NCI-H1105 (cell line): ENCODE measurements around the gene RNF14.
A peak's percentile ranks its signal among the peaks of the same experiment; 100 is the strongest.
"Not testable (repeated sequence)": the region's sequence is repeated elsewhere in the genome, so short reads cannot be mapped to it uniquely, and the experiment has no call there.

Experiments used
- DNase-seq: peaks from one replicate; lab custom pipeline; 2025; lab: John Stamatoyannopoulos, UW

Gene RNF14, protein sequence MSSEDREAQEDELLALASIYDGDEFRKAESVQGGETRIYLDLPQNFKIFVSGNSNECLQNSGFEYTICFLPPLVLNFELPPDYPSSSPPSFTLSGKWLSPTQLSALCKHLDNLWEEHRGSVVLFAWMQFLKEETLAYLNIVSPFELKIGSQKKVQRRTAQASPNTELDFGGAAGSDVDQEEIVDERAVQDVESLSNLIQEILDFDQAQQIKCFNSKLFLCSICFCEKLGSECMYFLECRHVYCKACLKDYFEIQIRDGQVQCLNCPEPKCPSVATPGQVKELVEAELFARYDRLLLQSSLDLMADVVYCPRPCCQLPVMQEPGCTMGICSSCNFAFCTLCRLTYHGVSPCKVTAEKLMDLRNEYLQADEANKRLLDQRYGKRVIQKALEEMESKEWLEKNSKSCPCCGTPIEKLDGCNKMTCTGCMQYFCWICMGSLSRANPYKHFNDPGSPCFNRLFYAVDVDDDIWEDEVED

GRCh38 chr5:141968914-141969608 is at the start of gene RNF14:
RNF14 (plus strand) TSS chr5:141969105; CDS start chr5:141973589, 4,484 bp downstream.
- DNase-seq = peak; percentile 66

DNA sequence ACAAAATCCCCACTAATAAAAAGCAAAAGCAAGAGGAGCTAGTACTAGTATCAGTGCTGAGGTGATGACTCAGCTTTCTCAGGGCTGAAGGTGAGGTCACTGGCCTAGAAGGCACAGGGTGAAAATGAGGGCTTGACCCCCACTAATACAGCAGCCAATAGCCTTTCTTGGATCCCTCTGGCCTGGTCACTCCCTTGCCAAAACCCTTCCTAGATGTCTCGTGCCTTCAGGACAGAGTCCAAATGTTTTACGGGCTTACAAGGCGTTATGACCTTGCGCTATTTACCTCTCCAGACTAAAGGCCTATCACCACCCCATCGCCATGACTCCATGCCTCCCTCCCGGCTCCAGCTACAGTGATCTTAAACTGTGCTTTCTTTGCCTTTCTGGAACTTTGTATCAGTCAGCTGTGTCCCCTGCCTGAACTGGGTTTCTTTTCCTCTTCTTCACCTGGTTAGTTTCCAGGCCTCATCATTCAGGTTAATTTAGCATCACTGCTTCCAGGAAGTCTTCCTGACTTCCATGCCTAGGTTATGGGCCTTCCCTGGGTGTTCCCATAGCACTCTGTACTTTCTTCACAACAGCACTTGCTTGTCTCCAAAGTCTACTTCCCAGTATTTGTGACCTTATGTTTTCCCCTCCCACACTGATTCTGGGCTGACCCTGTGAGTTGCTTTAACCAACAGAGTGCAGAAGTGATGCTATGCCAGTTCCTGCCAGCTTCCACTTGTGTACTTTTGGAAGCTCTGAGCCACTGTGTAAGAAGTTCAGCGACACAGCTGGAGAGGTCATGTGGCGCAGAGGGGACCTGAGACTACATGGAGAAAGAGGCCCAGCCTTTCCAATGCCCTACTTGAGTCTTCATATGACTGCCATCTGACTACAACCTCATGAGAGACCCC is 49.4 kb upstream of the RNF14 start:
- DNase-seq = no peak

GRCh38 chr5:141920771-141921170 is 48.1 kb upstream of the RNF14 start:
- no peak for DNase-seq

DNA sequence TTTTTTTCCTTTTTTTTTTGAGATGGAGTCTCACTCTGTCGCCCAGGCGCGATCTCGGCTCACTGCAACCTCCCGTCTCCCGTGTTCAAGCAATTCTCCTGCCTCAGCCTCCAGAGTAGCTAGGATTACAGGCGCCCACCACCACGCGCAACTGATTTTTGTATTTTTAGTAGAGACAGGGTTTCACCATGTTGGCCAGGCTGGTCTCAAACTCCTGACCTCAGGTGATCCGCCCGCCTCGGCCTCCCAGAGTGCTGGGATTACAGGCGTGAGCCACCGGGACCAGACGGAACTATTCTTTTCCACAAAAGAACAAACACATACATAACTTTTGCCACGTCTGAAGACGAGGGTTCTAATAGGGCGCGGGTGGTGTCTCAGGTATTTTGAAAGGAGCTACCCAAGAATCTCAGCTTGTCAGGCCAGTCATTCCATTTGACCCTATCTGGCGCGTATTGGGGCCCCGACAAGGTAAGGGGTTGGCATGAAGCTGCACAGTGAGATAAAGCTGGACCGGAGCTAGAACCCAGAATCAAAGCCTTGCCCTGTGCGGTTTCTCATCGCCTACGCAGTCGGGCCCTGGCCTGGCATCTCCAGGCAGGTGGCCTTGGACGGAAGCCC is 46.0 kb upstream of the RNF14 start:
- DNase-seq = not testable (repeated sequence)

DNA sequence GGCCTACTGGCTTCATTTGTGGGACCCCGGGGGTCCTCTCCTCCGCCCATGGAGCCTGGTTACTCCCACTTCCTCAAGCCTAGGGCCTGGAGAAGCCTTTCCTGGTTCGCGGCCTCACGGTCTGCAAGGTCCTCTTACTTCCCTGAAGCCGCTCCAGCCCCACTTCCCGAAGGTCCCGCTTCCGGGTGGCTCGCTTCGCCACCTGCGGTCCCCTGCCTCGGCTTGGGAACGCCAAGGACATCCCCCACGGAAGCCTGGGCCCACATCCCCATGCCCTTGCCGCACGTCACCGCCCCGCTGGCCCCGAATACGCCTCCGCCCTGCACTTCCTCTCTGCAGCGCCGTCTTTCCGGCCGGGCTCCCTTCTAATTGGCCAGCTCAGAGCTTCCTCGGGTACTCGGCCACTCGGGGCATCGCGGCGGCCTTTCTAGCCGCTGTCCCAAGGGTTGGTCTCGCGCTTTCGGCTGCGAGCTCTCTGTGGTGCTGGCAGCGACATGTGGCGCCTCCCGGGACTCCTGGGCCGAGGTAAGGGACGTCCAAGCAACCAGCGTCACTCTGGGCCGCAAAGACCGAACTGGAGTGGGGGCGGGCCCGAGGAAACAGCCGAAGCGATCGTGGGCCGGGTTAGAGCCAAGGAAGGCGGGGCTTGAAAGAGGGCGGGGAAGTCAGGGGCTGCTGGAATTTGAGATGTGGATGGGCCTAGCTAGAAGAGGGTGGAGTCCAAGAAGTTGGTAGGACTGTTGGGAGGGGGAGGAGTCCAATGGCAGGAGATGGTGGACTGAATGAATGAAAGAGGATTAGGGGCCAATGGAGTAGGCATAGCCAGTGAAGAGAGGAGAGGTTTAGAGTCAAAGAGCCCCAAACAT is 45.2 kb upstream of the RNF14 start, which contains the start of gene DELE1:
TSS of gene DELE1 (plus strand) at position 424 of the 866 bp plus-strand sequence. CDS start at position 495, 71 bp downstream.
- DNase-seq = peak; percentile 63

- no peak for DNase-seq
Measured at GRCh38 chr5:141926434-141926833, 42.5 kb upstream of the RNF14 start.

DNA sequence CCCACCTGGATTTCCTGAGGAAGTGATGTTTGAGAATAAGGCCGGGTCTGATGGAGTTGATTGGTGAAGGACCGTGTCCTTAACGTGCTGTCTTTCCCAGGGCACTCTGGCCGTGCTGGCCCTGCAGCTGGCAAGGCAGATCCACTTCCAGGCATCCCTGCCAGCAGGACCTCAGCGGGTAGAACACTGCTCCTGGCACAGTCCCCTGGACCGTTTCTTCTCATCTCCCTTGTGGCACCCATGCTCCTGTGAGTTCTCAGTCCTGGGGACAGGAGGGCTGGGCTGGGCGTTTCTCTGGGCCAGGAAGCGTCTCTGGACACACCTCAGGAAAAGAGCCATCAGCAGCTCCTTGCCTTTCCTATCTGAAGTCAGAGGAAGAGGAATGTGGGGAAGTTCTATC is 40.9 kb upstream of the RNF14 start:
- DNase-seq = no peak

GRCh38 chr5:141929398-141930058 is 39.4 kb upstream of the RNF14 start:
- DNase-seq = no peak

- DNase-seq = no peak
Measured at GRCh38 chr5:141931694-141932093, 37.2 kb upstream of the RNF14 start.

DNA sequence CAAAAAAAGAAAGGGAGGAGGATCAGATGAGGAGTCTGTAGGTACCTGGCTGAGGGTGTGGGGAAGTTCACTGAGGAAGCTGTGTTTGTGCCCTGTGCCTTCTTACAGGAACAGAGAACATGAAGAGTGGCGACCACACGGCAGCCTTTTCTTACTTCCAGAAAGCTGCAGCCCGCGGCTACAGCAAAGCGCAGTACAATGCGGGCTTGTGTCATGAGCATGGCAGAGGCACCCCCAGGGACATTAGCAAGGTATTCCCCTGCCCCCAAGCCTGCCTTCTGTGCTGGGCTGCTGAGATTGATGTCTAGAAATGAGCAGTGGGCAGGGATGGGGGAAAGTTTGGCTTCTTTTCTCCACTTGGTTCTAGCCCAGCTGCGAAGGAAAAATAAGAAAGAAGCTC is 35.8 kb upstream of the RNF14 start:
- no peak for DNase-seq

- DNase-seq = peak; percentile 82
Measured at GRCh38 chr5:141934099-141934844, 34.6 kb upstream of the RNF14 start.

DNA sequence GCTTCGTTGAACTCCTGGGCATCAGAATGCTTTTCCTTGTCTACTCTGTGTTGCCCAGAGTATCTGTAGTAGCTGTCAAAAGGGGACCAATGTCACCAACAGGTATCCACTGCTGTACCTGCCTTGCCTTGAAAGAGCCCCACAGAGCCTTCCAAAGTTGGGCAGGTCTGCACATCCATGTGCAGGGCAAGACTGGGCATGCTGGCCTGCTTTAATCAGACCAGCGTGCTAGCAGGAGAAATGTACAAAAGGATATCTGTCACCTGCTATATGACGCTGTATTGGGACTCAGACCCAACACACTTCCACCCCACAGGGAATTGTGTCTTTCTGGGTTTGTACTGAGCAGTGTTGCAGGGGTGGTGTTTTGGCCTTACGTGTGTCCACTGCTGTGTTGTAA is 33.4 kb upstream of the RNF14 start:
- peak; percentile 51 for DNase-seq

DNA sequence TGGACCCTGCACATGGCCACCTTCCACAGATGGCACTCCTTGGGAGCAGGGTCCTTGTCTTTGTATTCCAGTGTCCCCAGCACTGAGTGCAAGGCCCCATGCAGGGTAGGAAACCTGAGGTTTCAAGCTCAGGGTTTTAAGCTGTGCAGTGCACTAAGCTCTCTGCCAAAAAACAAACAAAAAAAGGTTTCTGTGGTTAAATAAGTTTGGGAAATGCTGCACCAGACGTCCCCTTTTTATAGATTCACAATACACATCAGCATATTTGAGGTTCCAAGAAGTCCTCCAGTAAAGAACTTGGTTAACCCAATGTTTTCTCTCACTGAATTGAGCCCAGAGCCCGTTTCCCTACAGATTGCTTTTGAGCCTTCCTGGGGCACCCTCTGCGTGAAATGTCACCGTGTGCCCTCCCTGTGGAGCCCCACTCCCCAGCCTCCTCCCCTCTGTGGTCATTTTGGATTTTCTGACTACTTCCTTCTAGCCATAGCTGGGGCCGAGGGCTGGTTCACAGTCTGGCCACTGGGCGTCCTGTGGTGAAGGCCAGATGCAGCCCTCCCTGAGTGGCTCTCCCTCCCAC is 28.1 kb upstream of the RNF14 start:
- DNase-seq = no peak

GRCh38 chr5:141941307-141941706 is 27.6 kb upstream of the RNF14 start:
- DNase-seq = no peak

- no peak for DNase-seq
Measured at GRCh38 chr5:141941779-141942178, 27.1 kb upstream of the RNF14 start.

GRCh38 chr5:141942185-141942857 is 26.6 kb upstream of the RNF14 start:
- DNase-seq = no peak

GRCh38 chr5:141944076-141944475 is 24.8 kb upstream of the RNF14 start:
- no peak for DNase-seq

DNA sequence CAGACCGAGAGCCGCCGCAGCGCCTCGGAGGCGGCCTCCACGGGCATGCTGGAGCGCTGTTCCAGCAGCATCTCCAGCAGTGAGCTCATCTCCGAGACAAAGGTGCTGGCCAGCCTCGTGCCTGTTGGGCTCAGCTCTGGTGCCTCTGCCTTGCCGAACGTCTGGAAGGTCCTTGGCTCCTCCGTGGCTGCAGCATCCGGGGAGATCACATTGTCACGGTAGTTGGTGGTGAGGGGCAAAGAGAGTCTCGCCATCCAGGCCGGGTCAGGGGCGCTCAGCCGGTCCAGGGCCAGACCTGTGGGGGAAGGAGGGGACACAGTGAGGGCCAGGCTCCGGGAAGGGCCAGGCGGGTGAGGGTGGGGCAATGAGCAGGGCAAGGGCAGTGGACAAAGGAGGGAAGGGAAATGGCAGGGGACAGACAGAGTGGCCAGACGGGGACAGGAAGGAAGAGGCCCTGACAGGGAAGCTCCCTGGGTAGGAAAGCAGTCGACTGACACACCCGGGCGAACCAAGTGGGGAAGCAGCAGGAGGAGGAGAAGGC is 23.3 kb upstream of the RNF14 start:
- DNase-seq = no peak
